GM12878 (cell line): Measurements from ENCODE around the gene CRB2. TPM values are rescaled to one million over a fixed set of nuclear protein-coding genes. Genes with fewer than 3 reads are reported as not detected.

Source experiments
- ATAC-seq: fragments of 200-7000 bp; cut with Tn5 transposase; 3 replicates; pipeline ENCODE4 v1.9.1; 2020; ENCODE audit warnings: mild to moderate bottlenecking, moderate library complexity
- BruUV-seq: library from RNA; stranded (reverse); fragments of 400-500 nt; replicated peaks from 2 replicates; lab custom pipeline; 2021; lab: Mats Ljungman, UMichigan
- CTCF ChIA-PET: fragments of 300-600 bp; sonication (Branson Sonifier 250); formaldehyde crosslinking; extraction: SDS; loops from one replicate; lab custom pipeline; 2021; ENCODE audit warnings: inconsistent platforms; lab: Yijun Ruan, JAX
- POLR2A ChIA-PET: fragments of 350-600 bp; formaldehyde crosslinking; extraction: SDS; loops from one replicate; lab custom pipeline; 2021; ENCODE audit warnings: inconsistent platforms; lab: Charles Lee
- RAD21 ChIA-PET: fragments of 300-600 bp; sonication (Branson Sonifier 250); formaldehyde crosslinking; loops from one replicate; lab custom pipeline; 2023; ENCODE audit warnings: antibody characterized with exemption; ENCODE audit not compliant: unreplicated experiment; lab: Charles Lee
- SMC1A ChIA-PET: fragments of 300-600 bp; sonication (Branson Sonifier 250); formaldehyde crosslinking; loops from one replicate; lab custom pipeline; 2023; ENCODE audit not compliant: unreplicated experiment, uncharacterized antibody; lab: Charles Lee
- DNase-seq: peaks from one replicate; pipeline ENCODE4 v3.0.0-alpha.2; 2011; ENCODE audit warnings: low read depth, low spot score
- FAIRE-seq: peaks from 3 replicates; lab custom pipeline; 2011; peaks lifted over from hg19 to GRCh38; lab: Jason Lieb, UNC
- H2AFZ ChIP-seq: 2 replicates; pipeline ENCODE4 v1.6.0; 2011; ENCODE audit warnings: low read depth, low read length, control low read depth; ENCODE audit not compliant: control insufficient read depth
- H3K27ac ChIP-seq: 2 replicates; pipeline ENCODE4 v1.5.1; 2011; ENCODE audit warnings: control low read depth; ENCODE audit not compliant: control insufficient read depth, insufficient read depth
- H3K27me3 ChIP-seq, 2 experiments: replicated peaks in 1 of 2; 2 replicates each; pipeline versions ENCODE4 v1.6.0 to v1.6.1; 2011; ENCODE audit warnings: low read length in 1 of 2; ENCODE audit not compliant: control insufficient read depth in 2 of 2, insufficient read depth in 2 of 2
- H3K36me3 ChIP-seq, 2 experiments: 2 replicates each; pipeline ENCODE4 v1.5.1; 2011; ENCODE audit warnings: low read length in 1 of 2; ENCODE audit not compliant: control insufficient read depth in 2 of 2, insufficient read depth in 2 of 2
- H3K4me1 ChIP-seq: 2 replicates; pipeline ENCODE4 v1.6.1; 2011; ENCODE audit warnings: mild to moderate bottlenecking, low read length, moderate library complexity, mixed read lengths; ENCODE audit not compliant: control insufficient read depth, insufficient read depth
- H3K4me2 ChIP-seq: 2 replicates; pipeline ENCODE4 v1.6.0; 2011; ENCODE audit warnings: control low read depth; ENCODE audit not compliant: control insufficient read depth, insufficient read depth
- H3K4me3 ChIP-seq: fragments of 200-600 bp; sonication (generic); 2 replicates; pipeline ENCODE4 v1.5.1; 2016
- H3K79me2 ChIP-seq: 2 replicates; pipeline ENCODE4 v1.6.0; 2011; ENCODE audit warnings: low read length; ENCODE audit not compliant: control insufficient read depth, insufficient read depth
- H3K9ac ChIP-seq: 2 replicates; pipeline ENCODE4 v1.8.0; 2011; ENCODE audit warnings: low read length, control low read depth, mixed read lengths; ENCODE audit not compliant: control insufficient read depth, insufficient read depth
- H3K9me3 ChIP-seq: replicated peaks from 3 replicates; pipeline ENCODE4 v1.5.1; 2011; ENCODE audit warnings: mild to moderate bottlenecking, low read length; ENCODE audit not compliant: control insufficient read depth, insufficient read depth
- H4K20me1 ChIP-seq: 2 replicates; pipeline ENCODE4 v1.6.0; 2011; ENCODE audit not compliant: control insufficient read depth, insufficient read depth
- BMI1 ChIP-seq: fragments of 450-650 bp; IDR thresholded peaks from 2 replicates; pipeline ENCODE4 v1.6.1; 2016; ENCODE audit warnings: mild to moderate bottlenecking, moderate library complexity, borderline replicate concordance
- CUX1 ChIP-seq: IDR thresholded peaks from 2 replicates; pipeline ENCODE4 v1.6.1; 2012; ENCODE audit warnings: improper control_type of control experiment, low read depth, low read length; ENCODE audit not compliant: insufficient replicate concordance
- ETV6 ChIP-seq, 2 experiments: fragments of 450-650 bp in 1 of 2; IDR thresholded peaks in 1 of 2; conservative IDR thresholded peaks in 1 of 2; 2 replicates each; pipeline ENCODE4 v1.6.1; 2014; ENCODE audit warnings: antibody characterized with exemption in 1 of 2, borderline replicate concordance in 1 of 2, low read depth in 1 of 2, mild to moderate bottlenecking in 1 of 2, moderate library complexity in 1 of 2
- NFIC ChIP-seq: IDR thresholded peaks from 2 replicates; pipeline ENCODE4 v1.6.1; 2012; ENCODE audit warnings: low read depth, mild to moderate bottlenecking, inconsistent platforms, low read length, moderate library complexity
- NR2C2 ChIP-seq: IDR thresholded peaks from 2 replicates; pipeline ENCODE4 v1.6.1; 2011; ENCODE audit warnings: borderline replicate concordance, low read depth; ENCODE audit not compliant: control insufficient read depth, insufficient read length
- NR2F1 ChIP-seq: fragments of 450-650 bp; conservative IDR thresholded peaks from 2 replicates; pipeline ENCODE4 v1.6.1; 2017; ENCODE audit warnings: mild to moderate bottlenecking
- PAX5 ChIP-seq: IDR thresholded peaks from 2 replicates; pipeline ENCODE4 v1.6.1; 2011; ENCODE audit warnings: low read depth, low read length, borderline replicate concordance
- PAX8 ChIP-seq: fragments of 450-650 bp; IDR thresholded peaks from 2 replicates; pipeline ENCODE4 v1.6.1; 2017; ENCODE audit warnings: mild to moderate bottlenecking, moderate library complexity
- WGBS: methylation state at CpG from one replicate; pipeline ENCODE4 v1.1.6; 2016; ENCODE audit warnings: low lambda C conversion rate; ENCODE audit not compliant: insufficient replicate concordance, insufficient coverage; ENCODE audit errors: missing lambda C conversion rate; 5-methylcytosine and 5-hydroxymethylcytosine counted together
- in situ Hi-C: fragments of 300-500 bp; cut with MboI; formaldehyde crosslinking; loops from 9 replicates; pipeline ENCODE4 v1.14.3; 2018; ENCODE audit warnings: mixed read lengths
- intact Hi-C: fragments of 100-400 bp; cut with micrococcal nuclease; formaldehyde crosslinking; loops from one replicate; pipeline ENCODE4 v1.14.2; 2022; ENCODE audit not compliant: unreplicated experiment
- polyA plus RNA-seq, 11 experiments: library from polyadenylated mRNA; depleted of rRNA in 4 of 11; unstranded in 6 of 11; stranded (reverse) in 5 of 11; fragments of >200 nt; fragmentation: Nextera tagmentation in 4 of 11; fragmentation: Illumina TruSeq in 1 of 11; extraction: Ambion mirVana in 4 of 11; extraction: Trizol in 1 of 11; gene quantifications; 1 replicate in 1 of 11; 2 replicates in 10 of 11; pipeline versions ENCODE4 v1.2.1 to v1.2.3, GENCODE V29; 2011 to 2016; ENCODE audit warnings: inconsistent platforms in 2 of 11, missing spikeins in 2 of 11, low read depth in 1 of 11
- total RNA-seq, 4 experiments: library from RNA; depleted of rRNA in 3 of 4; stranded (reverse); fragments of >200 nt in 3 of 4; fragmentation: Illumina TruSeq in 1 of 4; extraction: Trizol in 1 of 4; gene quantifications; 2 replicates each; pipeline versions ENCODE4 v1.2.1 to v1.2.3, GENCODE V29; 2013 to 2021

The CRB2 gene
- total and polyA plus RNA-seq, 10 of the 15 experiments (the other 5 are each of a cell fraction or from before 2014, with no cell fraction given), result 0.01 to 0.80 (median 0.23) TPM; not detected in 3

- ChIA-PET RAD21 (no interaction called here), CTCF (interaction anchor here (0.9 kb wide), 1 partner anchor 15 kb away, joined by 5 read pairs; no protein-coding TSS in a partner anchor)
- intact Hi-C loops, result no loop called here
- H3K4me3 ChIP-seq, result no peak overlapping the region
- TF ChIP-seq ETV6 (conservative IDR thresholded peaks at IDR 0.05 in 1 of 2, IDR thresholded peaks at IDR 0.05 in 1 of 2; ENCODE audit: borderline replicate concordance in 1 of 2, low read depth in 1 of 2) (no peak), CUX1 (no peak), BMI1 (no peak), NR2F1 (no peak), NFIC (no peak), NR2C2 (no peak), PAX8 (no peak), PAX5 (no peak)
- TF ChIP-seq, all 136 proteins: peak for 0
- ATAC-seq (no peak), DNase-seq (no peak), FAIRE-seq (no peak)
- Histone ChIP-seq H3K79me2 (no peaks in the 10 kb centered on the region), H3K9ac (no peak overlapping the region), H3K4me2 (no peak overlapping the region), H3K4me1 (no peaks in the 10 kb centered on the region), H4K20me1 (no peaks in the 10 kb centered on the region), H3K36me3 (no peaks in the 10 kb centered on the region), H3K9me3 (no peaks in the 10 kb centered on the region), H3K27me3 (peaks cover 0 to 5% of the 10 kb centered on the region in 2 experiments; a peak in 2 of 4 replicates), H3K27ac (no peak overlapping the region), H2AFZ (no peak overlapping the region)
- SMC1A ChIA-PET, result no interaction called here
- in situ Hi-C loops, result no loop called here
- POLR2A ChIA-PET, result no interaction called here
- WGBS, result 20% methylated on average over 6 of the region's 6 CpGs
- BruUV-seq, result no TSS peak
Observed at GRCh38 chr9:123368536-123369153, 12.6 kb downstream of the CRB2 start.
